HG02852 (cell line): ENCODE measurements around the gene SEC24D.
A peak's percentile ranks its signal among the peaks of the same experiment; 100 is the strongest.

Experiments used
- ATAC-seq: cut with Tn5 transposase; IDR thresholded peaks from one replicate; pipeline ENCODE4 v1.9.1; 2021; ENCODE audit warnings: mild to moderate bottlenecking, moderate library complexity; ENCODE audit not compliant: unreplicated experiment

Gene SEC24D

GRCh38 chr4:118730683-118731082 lies 105.2 kb downstream of the SEC24D start:
- ATAC-seq, result no peak

GRCh38 chr4:118729287-118730286 lies 106.3 kb downstream of the SEC24D start:
- no peak for ATAC-seq

GRCh38 chr4:118727360-118727759 lies 108.6 kb downstream of the SEC24D start:
- ATAC-seq, result no peak

- ATAC-seq, result no peak
These were observed 112.6 kb downstream of the SEC24D start for GRCh38 chr4:118723369-118723768.

- ATAC-seq, result no peak
These were observed 114.2 kb downstream of the SEC24D start for GRCh38 chr4:118721752-118722151.

- ATAC-seq, result no peak
These were observed 117.3 kb downstream of the SEC24D start for GRCh38 chr4:118718511-118719170.

- ATAC-seq, result no peak
These were observed 119.6 kb downstream of the SEC24D start for GRCh38 chr4:118716304-118716703.

- ATAC-seq, result no peak
These were observed 121.2 kb downstream of the SEC24D start for GRCh38 chr4:118714682-118715081.

GRCh38 chr4:118712872-118713271 lies 123.1 kb downstream of the SEC24D start:
- ATAC-seq, result no peak

- ATAC-seq, result no peak
These were observed 124.9 kb downstream of the SEC24D start for GRCh38 chr4:118711052-118711451.

GRCh38 chr4:118703118-118703517 lies 132.8 kb downstream of the SEC24D start:
- ATAC-seq, result no peak

- ATAC-seq, result peak; percentile 99
These were observed 150.8 kb downstream of the SEC24D start, which contains the start of gene METTL14 for GRCh38 chr4:118684873-118685811. Gene METTL14 (plus strand): TSS chr4:118685392. CDS start chr4:118685535, 143 bp downstream.

- ATAC-seq, result no peak
These were observed 152.4 kb downstream of the SEC24D start for GRCh38 chr4:118683513-118683912.

- ATAC-seq, result no peak
These were observed 153.0 kb downstream of the SEC24D start for GRCh38 chr4:118682928-118683327.

GRCh38 chr4:118680808-118681207 lies 155.1 kb downstream of the SEC24D start:
- no peak for ATAC-seq

- no peak for ATAC-seq
These were observed 159.8 kb downstream of the SEC24D start for GRCh38 chr4:118676128-118676527.
